NB4 (cell line): Measurements from ENCODE around the gene FER1L5.

ENCODE experiments used
- POLR2A ChIP-seq: IDR thresholded peaks from 2 replicates; pipeline ENCODE4 v1.6.1; 2011; ENCODE audit warnings: mild to moderate bottlenecking; ENCODE audit not compliant: insufficient read length; ENCODE audit errors: extremely low read depth
- TF ChIP-seq, protein P1 (sequence below): IDR thresholded peaks from one replicate; pipeline ENCODE4 v1.5.1; 2012; ENCODE audit warnings: low read depth, low read length

DNA sequence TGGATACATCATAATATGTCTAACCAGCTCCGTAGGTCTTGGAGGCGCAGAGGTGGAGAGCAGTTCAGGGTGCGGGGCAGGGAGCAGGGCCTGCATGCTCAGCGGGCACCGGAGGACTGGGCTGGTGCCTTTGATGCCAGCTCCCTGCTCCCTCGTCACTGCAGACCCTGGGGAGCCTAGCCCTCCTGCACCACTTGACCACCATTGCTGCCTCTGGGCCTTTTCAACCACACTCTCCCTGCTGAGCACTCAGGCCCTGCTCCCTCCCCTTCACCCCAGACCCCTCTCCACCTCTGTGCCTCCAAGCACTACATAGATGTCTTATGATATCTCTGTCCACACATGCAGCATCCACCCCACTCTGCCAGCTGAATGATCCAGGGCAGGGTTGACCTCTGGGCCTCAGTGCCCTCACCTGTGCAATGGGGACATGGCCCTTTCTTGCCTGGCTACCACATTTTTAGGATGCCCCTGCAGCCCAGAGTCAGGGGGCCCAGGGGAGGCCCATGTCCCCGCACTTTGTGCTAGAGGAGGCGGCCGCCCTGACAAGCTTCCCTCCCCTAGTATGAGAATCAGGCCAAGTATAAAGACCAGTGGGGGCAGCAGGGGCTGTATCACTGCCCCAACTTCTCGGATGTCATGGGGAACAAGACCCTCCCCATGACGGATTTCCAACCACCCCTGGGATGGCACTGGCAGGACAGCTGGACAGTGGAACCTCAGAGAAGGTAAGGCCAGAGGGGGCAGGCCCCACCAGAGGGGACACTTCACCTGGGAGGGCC, 46.3 kb downstream of the FER1L5 start:
- TF ChIP-seq POLR2A = no peak
- TF ChIP-seq, protein P1, sequence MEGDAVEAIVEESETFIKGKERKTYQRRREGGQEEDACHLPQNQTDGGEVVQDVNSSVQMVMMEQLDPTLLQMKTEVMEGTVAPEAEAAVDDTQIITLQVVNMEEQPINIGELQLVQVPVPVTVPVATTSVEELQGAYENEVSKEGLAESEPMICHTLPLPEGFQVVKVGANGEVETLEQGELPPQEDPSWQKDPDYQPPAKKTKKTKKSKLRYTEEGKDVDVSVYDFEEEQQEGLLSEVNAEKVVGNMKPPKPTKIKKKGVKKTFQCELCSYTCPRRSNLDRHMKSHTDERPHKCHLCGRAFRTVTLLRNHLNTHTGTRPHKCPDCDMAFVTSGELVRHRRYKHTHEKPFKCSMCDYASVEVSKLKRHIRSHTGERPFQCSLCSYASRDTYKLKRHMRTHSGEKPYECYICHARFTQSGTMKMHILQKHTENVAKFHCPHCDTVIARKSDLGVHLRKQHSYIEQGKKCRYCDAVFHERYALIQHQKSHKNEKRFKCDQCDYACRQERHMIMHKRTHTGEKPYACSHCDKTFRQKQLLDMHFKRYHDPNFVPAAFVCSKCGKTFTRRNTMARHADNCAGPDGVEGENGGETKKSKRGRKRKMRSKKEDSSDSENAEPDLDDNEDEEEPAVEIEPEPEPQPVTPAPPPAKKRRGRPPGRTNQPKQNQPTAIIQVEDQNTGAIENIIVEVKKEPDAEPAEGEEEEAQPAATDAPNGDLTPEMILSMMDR = no peak
